GM19035 (cell line): ENCODE data around the gene CAMKMT.
"Not testable (repeated sequence)": the region's sequence is repeated elsewhere in the genome, so short reads cannot be mapped to it uniquely, and the experiment has no call there.

Experiments
- ATAC-seq: cut with Tn5 transposase; IDR thresholded peaks from one replicate; pipeline ENCODE4 v1.9.1; 2021; ENCODE audit not compliant: unreplicated experiment

CAMKMT gene

GRCh38 chr2:44580875-44581515, 219.2 kb downstream of the CAMKMT start:
- ATAC-seq: no peak

GRCh38 chr2:44582363-44583008, 220.7 kb downstream of the CAMKMT start:
- ATAC-seq: no peak

- ATAC-seq: not testable (repeated sequence)
Observed at GRCh38 chr2:44595615-44596014, 233.9 kb downstream of the CAMKMT start.

- no peak for ATAC-seq
Observed at GRCh38 chr2:44596537-44597320, 235.0 kb downstream of the CAMKMT start.

- ATAC-seq: no peak
Observed at GRCh38 chr2:44598330-44599119, 236.8 kb downstream of the CAMKMT start.

- ATAC-seq: no peak
Observed at GRCh38 chr2:44599130-44599529, 237.4 kb downstream of the CAMKMT start.

- ATAC-seq: no peak
Observed at GRCh38 chr2:44602446-44602845, 240.7 kb downstream of the CAMKMT start.

GRCh38 chr2:44605511-44605910, 243.8 kb downstream of the CAMKMT start:
- no peak for ATAC-seq

GRCh38 chr2:44612276-44612675, 250.5 kb downstream of the CAMKMT start:
- no peak for ATAC-seq

- ATAC-seq: no peak
Observed at GRCh38 chr2:44614940-44615339, 253.2 kb downstream of the CAMKMT start.

GRCh38 chr2:44615950-44616518, 254.3 kb downstream of the CAMKMT start:
- ATAC-seq: no peak

GRCh38 chr2:44616667-44617155, 255.0 kb downstream of the CAMKMT start:
- ATAC-seq: peak; percentile 78

GRCh38 chr2:44618251-44619023, 256.7 kb downstream of the CAMKMT start:
- ATAC-seq: no peak

- ATAC-seq: no peak
Observed at GRCh38 chr2:44620189-44620990, 258.6 kb downstream of the CAMKMT start.

GRCh38 chr2:44623622-44624351, 262.0 kb downstream of the CAMKMT start:
- ATAC-seq: no peak

- no peak for ATAC-seq
Observed at GRCh38 chr2:44628297-44628696, 266.6 kb downstream of the CAMKMT start.

- no peak for ATAC-seq
Observed at GRCh38 chr2:44632931-44633689, 271.4 kb downstream of the CAMKMT start.

GRCh38 chr2:44635725-44636124, 274.0 kb downstream of the CAMKMT start:
- no peak for ATAC-seq
